Choroid plexus epithelial cell (primary cell): Measurements from ENCODE around the gene FLRT2.

Source experiments
- DNase-seq: peaks from one replicate; pipeline ENCODE4 v3.0.0-alpha.2; 2010; ENCODE audit warnings: low read depth
- H3K4me3 ChIP-seq: 2 replicates; pipeline ENCODE4 v1.5.1; 2011; ENCODE audit warnings: low read depth, mild to moderate bottlenecking, control low read depth, low read length, moderate library complexity
- TF ChIP-seq, protein P1 (sequence below): conservative IDR thresholded peaks from 2 replicates; pipeline ENCODE4 v1.5.1; 2011; ENCODE audit warnings: low read depth, mild to moderate bottlenecking, control low read depth, inconsistent platforms, low read length, moderate library complexity

The FLRT2 gene, protein sequence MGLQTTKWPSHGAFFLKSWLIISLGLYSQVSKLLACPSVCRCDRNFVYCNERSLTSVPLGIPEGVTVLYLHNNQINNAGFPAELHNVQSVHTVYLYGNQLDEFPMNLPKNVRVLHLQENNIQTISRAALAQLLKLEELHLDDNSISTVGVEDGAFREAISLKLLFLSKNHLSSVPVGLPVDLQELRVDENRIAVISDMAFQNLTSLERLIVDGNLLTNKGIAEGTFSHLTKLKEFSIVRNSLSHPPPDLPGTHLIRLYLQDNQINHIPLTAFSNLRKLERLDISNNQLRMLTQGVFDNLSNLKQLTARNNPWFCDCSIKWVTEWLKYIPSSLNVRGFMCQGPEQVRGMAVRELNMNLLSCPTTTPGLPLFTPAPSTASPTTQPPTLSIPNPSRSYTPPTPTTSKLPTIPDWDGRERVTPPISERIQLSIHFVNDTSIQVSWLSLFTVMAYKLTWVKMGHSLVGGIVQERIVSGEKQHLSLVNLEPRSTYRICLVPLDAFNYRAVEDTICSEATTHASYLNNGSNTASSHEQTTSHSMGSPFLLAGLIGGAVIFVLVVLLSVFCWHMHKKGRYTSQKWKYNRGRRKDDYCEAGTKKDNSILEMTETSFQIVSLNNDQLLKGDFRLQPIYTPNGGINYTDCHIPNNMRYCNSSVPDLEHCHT

DNA sequence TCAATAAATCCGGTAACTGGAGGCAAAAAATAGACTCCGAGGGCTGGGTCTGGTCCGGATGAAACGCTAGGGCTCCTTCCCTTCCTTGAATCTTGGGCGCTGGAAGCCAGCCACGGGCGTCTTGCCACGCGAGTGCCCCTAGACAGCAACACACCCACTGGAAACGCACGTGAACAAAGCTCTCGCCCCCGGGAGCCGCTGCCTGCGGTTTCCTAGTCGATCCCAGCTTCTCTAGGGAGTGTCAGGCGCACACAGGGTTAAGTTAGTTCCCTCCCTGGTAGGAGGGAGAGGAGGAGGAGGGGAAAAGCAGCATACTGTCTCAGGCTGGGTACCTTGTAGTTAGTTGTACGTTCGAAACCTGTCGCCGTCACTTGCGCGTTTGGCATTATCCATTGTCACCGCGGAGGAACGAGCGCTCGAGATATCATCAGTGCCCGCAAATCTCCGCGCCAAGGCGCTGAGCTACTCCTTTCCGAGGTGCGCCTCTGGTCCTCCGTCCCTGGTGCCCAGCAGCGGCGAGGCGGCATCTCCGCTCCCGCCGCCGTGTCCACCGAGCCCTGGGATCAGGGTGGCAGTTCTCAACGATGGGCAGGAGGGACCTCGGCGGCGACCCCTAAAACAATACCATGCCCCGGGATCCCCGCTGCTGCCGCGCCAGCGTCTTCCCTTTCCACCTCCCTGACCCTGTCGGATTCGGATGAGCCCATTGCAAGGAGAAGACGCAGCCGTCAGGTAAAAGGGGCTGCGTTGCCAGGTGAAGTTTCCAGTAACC, at the start of gene FLRT2:
Gene FLRT2 (plus strand): TSS at position 342 of the 772 bp plus-strand sequence. CDS start 91,371 bp downstream, outside the sequence.
- peak; percentile 77 for DNase-seq
- TF ChIP-seq, protein P1, sequence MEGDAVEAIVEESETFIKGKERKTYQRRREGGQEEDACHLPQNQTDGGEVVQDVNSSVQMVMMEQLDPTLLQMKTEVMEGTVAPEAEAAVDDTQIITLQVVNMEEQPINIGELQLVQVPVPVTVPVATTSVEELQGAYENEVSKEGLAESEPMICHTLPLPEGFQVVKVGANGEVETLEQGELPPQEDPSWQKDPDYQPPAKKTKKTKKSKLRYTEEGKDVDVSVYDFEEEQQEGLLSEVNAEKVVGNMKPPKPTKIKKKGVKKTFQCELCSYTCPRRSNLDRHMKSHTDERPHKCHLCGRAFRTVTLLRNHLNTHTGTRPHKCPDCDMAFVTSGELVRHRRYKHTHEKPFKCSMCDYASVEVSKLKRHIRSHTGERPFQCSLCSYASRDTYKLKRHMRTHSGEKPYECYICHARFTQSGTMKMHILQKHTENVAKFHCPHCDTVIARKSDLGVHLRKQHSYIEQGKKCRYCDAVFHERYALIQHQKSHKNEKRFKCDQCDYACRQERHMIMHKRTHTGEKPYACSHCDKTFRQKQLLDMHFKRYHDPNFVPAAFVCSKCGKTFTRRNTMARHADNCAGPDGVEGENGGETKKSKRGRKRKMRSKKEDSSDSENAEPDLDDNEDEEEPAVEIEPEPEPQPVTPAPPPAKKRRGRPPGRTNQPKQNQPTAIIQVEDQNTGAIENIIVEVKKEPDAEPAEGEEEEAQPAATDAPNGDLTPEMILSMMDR: no peak
- peak within 1 kb of the TSS; percentile 84 for H3K4me3 ChIP-seq

DNA sequence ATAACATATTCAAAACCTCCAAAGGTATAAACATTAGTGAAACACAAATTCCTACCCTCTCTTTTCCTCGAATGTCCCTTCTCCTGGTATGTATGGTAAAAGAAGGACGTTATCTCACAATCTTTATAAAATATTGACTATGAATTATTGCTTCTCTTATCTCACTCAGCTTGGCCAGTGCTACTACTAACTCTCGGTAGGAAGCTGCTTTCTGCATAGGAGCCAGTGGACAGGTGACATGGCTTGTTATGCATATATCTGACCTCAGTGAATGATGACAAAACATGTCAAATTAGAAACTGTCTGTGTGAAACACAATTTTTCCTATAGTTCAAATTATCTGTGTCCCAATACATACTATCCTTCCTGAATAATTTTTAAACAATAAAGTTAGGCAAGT, 48.5 kb upstream of the FLRT2 start:
- H3K4me3 ChIP-seq: no peak overlapping the region
- TF ChIP-seq, protein P1: no peak
- no peak for DNase-seq

DNA sequence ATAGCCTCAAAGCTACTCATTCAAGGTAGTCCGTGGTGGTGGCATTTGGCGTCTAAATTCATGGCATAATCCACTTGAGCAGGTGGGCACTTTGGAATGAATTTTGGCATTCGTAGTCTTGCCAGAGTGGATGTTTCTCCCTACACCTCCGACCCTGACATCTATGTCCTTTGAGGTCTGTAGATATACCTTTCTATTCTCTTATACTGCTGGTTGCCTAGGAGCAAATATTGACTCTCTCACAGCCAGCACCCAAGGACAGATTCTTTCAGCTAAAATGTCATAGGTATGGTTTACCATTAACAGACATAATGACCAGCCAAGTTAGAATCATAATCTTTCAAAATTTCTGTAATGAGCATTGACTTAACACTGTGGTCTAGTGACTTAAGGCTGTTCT, 47.4 kb upstream of the FLRT2 start:
- DNase-seq: no peak
- TF ChIP-seq, protein P1: no peak
- no peak overlapping the region for H3K4me3 ChIP-seq

DNA sequence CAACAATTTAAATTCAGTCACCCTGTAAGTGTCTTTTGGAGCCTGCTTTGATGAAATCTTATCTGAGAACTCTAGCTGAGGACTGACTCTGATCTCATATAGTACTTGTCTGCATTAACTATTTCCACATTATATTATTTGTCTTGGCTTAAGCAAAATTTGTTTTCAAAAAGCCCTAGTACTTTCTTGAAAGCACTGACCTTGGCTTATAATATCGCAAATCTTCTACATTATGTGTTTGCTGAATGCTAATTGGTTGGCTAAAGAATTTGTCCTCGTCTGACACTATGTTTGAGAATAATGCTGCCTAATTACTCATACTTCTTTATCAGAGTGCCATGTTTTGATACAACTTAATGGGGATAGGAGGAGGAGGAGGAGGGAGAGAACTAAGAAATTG, 46.9 kb upstream of the FLRT2 start:
- no peak overlapping the region for H3K4me3 ChIP-seq
- DNase-seq: peak; percentile 19
- TF ChIP-seq, protein P1: no peak

DNA sequence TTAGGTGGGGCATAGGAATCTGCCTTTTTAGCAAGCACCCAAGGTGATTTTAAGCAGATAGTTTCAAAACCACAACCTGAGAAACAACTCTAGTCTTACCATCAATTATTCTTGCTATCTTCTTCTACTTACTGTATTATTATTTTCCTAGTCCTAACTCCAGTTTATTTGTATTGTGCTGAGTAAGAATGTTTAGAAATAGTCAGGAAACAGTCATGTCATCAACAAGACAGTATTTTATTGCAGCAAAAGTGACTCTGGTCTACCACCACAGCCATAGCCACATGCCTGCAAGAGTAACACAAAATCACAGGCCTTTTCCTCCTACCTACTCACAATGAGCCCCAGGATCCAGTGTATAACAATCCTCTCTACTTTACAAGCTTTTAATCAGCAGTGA, 46.3 kb upstream of the FLRT2 start:
- TF ChIP-seq, protein P1: no peak
- H3K4me3 ChIP-seq: no peak overlapping the region
- DNase-seq: no peak

DNA sequence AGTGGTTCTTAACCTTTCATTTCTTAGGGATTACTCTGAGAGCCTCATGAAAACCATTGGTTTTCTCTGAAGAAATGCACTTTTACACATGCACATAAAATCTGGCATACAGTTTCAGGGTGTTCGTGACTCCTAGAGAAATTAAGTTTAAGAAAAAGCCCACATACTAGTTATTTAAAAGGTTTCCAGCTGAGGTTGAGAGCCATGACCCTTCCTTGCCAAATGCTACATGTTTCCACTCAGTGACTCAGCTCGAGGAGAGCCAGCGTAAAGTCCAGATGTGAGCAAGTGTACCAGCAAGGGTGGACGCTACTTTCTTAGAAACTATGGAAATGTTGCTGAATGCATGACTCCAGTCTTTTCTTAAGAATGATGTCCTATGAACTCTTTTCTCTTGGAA, 42.7 kb upstream of the FLRT2 start:
- no peak overlapping the region for H3K4me3 ChIP-seq
- TF ChIP-seq, protein P1: no peak
- peak; percentile 74 for DNase-seq
